MM.1S (cell line): ENCODE measurements around the gene FOXK1.

Source experiments
- DNase-seq: peaks from one replicate; pipeline ENCODE4 v3.0.0-alpha.2; 2015
- H2AFZ ChIP-seq: fragments of 300-600 bp; sonication (generic); 2 replicates; pipeline ENCODE4 v1.6.0; 2016; ENCODE audit warnings: antibody characterized with exemption, low read length
- H3F3A ChIP-seq: fragments of 300-600 bp; sonication (generic); 2 replicates; pipeline ENCODE4 v1.6.1; 2016; ENCODE audit warnings: mild to moderate bottlenecking, antibody characterized with exemption, low read length, moderate library complexity, mixed read lengths; ENCODE audit not compliant: insufficient read depth
- H3K27ac ChIP-seq: fragments of 300-600 bp; sonication (generic); 2 replicates; pipeline ENCODE4 v1.5.1; 2016; ENCODE audit warnings: mild to moderate bottlenecking, low read length
- H3K27me3 ChIP-seq: fragments of 300-600 bp; sonication (generic); replicated peaks from 2 replicates; pipeline ENCODE4 v1.6.0; 2016; ENCODE audit warnings: low read length; ENCODE audit not compliant: insufficient read depth
- H3K36me3 ChIP-seq: fragments of 300-600 bp; sonication (generic); replicated peaks from 2 replicates; pipeline ENCODE4 v1.6.1; 2016; ENCODE audit warnings: mild to moderate bottlenecking, low read length, mixed read lengths; ENCODE audit not compliant: insufficient read depth
- H3K4me1 ChIP-seq: fragments of 300-600 bp; sonication (generic); 2 replicates; pipeline ENCODE4 v1.6.1; 2016; ENCODE audit warnings: low read length, mixed read lengths
- H3K4me2 ChIP-seq: fragments of 300-600 bp; sonication (generic); 2 replicates; pipeline ENCODE4 v1.6.0; 2016; ENCODE audit warnings: low read depth, low read length
- H3K4me3 ChIP-seq: fragments of 300-600 bp; sonication (generic); 2 replicates; pipeline ENCODE4 v1.5.1; 2016; ENCODE audit warnings: low read length, mixed read lengths
- H3K79me2 ChIP-seq: fragments of 300-600 bp; sonication (generic); 2 replicates; pipeline ENCODE4 v1.6.1; 2016; ENCODE audit warnings: mixed run types, low read length, mixed read lengths
- H3K9ac ChIP-seq: fragments of 300-600 bp; sonication (generic); 2 replicates; pipeline ENCODE4 v1.6.1; 2016; ENCODE audit warnings: low read length, mixed read lengths
- H3K9me2 ChIP-seq: fragments of 300-600 bp; sonication (generic); replicated peaks from 2 replicates; pipeline ENCODE4 v1.6.1; 2016; ENCODE audit warnings: mild to moderate bottlenecking, low read length, mixed read lengths; ENCODE audit not compliant: insufficient read depth
- H3K9me3 ChIP-seq: fragments of 300-600 bp; sonication (generic); replicated peaks from 2 replicates; pipeline ENCODE4 v1.6.1; 2016; ENCODE audit warnings: mild to moderate bottlenecking, low read length, mixed read lengths; ENCODE audit not compliant: insufficient read depth
- H4K20me1 ChIP-seq: fragments of 300-600 bp; sonication (generic); 2 replicates; pipeline ENCODE4 v1.6.1; 2016; ENCODE audit warnings: mild to moderate bottlenecking, low read length, moderate library complexity, mixed read lengths; ENCODE audit not compliant: insufficient read depth
- EZH2 ChIP-seq: fragments of 300-600 bp; sonication (generic); optimal IDR thresholded peaks from 2 replicates; pipeline ENCODE3; 2017; ENCODE audit warnings: low read depth, mild to moderate bottlenecking, antibody characterized with exemption, low read length, mixed read lengths
- EZH2phosphoT487 ChIP-seq: fragments of 300-600 bp; sonication (generic); IDR thresholded peaks from 2 replicates; pipeline ENCODE4 v1.6.1; 2018; ENCODE audit warnings: antibody characterized with exemption, low read length
- TF ChIP-seq, protein P1 (sequence below): fragments of 300-600 bp; sonication (generic); IDR thresholded peaks from 2 replicates; pipeline ENCODE4 v1.5.1; 2016; ENCODE audit warnings: antibody characterized with exemption, low read length, mixed read lengths

FOXK1 gene

DNA sequence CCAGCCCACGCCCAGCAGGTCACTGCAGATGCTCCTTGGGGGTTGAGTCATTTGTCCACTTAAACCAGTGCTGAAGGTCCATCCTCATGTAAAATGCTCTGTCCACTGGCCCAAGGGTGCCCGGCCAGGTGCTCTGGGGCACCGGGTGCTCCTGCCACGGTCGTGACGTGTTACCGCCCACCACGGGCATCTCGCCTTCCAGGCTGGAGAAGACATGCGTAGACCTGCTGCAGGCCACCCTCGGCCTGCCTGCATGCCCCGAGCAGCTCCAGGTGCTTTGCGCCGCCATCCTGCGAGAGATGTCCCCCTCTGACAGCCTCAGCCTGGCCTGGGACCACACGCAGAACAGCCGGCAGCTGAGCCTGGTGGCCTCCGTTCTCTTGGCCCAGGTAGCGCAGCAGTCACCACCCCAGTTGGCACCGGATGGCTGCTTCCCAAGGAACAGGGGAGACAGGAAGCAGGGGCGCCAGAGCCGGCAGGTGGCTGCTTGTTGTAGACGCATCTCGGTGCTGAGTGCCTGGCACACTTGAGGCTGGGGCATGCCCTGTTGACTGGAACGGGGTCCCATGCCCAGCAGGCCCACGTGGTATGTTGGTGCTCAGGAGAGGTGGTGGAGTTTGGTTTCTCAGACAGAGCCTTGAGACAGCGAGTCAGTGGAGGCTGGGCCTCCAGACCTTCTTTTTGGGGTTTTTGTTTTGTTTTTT lies 99.4 kb downstream of the FOXK1 start:
- no peak overlapping the region for H3K4me3 ChIP-seq
- TF ChIP-seq EZH2phosphoT487 (no peak), EZH2 (no peak)
- TF ChIP-seq, protein P1, sequence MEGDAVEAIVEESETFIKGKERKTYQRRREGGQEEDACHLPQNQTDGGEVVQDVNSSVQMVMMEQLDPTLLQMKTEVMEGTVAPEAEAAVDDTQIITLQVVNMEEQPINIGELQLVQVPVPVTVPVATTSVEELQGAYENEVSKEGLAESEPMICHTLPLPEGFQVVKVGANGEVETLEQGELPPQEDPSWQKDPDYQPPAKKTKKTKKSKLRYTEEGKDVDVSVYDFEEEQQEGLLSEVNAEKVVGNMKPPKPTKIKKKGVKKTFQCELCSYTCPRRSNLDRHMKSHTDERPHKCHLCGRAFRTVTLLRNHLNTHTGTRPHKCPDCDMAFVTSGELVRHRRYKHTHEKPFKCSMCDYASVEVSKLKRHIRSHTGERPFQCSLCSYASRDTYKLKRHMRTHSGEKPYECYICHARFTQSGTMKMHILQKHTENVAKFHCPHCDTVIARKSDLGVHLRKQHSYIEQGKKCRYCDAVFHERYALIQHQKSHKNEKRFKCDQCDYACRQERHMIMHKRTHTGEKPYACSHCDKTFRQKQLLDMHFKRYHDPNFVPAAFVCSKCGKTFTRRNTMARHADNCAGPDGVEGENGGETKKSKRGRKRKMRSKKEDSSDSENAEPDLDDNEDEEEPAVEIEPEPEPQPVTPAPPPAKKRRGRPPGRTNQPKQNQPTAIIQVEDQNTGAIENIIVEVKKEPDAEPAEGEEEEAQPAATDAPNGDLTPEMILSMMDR = no peak
- H3K4me1 ChIP-seq = peaks cover 3% of the 10 kb centered on the region; the same call in 1 of the 2 replicates
- no peaks in the 10 kb centered on the region for H3K9me2 ChIP-seq
- H3K9ac ChIP-seq = no peak overlapping the region
- peaks cover 36% of the 10 kb centered on the region for H3K79me2 ChIP-seq
- no peak overlapping the region for H3K4me2 ChIP-seq
- no peaks in the 10 kb centered on the region for H3K9me3 ChIP-seq
- H3K36me3 ChIP-seq = no peaks in the 10 kb centered on the region
- no peak overlapping the region for H2AFZ ChIP-seq
- no peak overlapping the region for H3K27ac ChIP-seq
- H3F3A ChIP-seq = no peaks in the 10 kb centered on the region
- DNase-seq = no peak
- no peaks in the 10 kb centered on the region for H3K27me3 ChIP-seq
- no peaks in the 10 kb centered on the region for H4K20me1 ChIP-seq

- H3K27me3 ChIP-seq = no peaks in the 10 kb centered on the region
- no peak overlapping the region for H3K4me2 ChIP-seq
- no peaks in the 10 kb centered on the region for H3F3A ChIP-seq
- no peaks in the 10 kb centered on the region for H3K9me3 ChIP-seq
- H3K4me3 ChIP-seq = no peak overlapping the region
- no peak overlapping the region for H3K27ac ChIP-seq
- no peak for TF ChIP-seq EZH2phosphoT487
- TF ChIP-seq, protein P1 = no peak
- no peak for TF ChIP-seq EZH2
- H3K4me1 ChIP-seq = no peaks in the 10 kb centered on the region
- H4K20me1 ChIP-seq = no peaks in the 10 kb centered on the region
- H2AFZ ChIP-seq = no peak overlapping the region
- H3K9ac ChIP-seq = no peak overlapping the region
- H3K36me3 ChIP-seq = no peaks in the 10 kb centered on the region
- no peak for DNase-seq
- H3K79me2 ChIP-seq = peaks cover 26% of the 10 kb centered on the region
- H3K9me2 ChIP-seq = no peaks in the 10 kb centered on the region
Measured at GRCh38 chr7:4782333-4783291, 100.5 kb downstream of the FOXK1 start.

GRCh38 chr7:4783292-4783652 lies 101.2 kb downstream of the FOXK1 start:
- Histone ChIP-seq H3K27ac (no peak overlapping the region), H3K4me1 (no peaks in the 10 kb centered on the region), H3K79me2 (peaks cover 19% of the 10 kb centered on the region), H2AFZ (no peak overlapping the region), H3K9me2 (no peaks in the 10 kb centered on the region), H4K20me1 (no peaks in the 10 kb centered on the region), H3K36me3 (no peaks in the 10 kb centered on the region), H3K9ac (no peak overlapping the region), H3F3A (no peaks in the 10 kb centered on the region), H3K4me2 (no peak overlapping the region), H3K9me3 (no peaks in the 10 kb centered on the region), H3K27me3 (no peaks in the 10 kb centered on the region), H3K4me3 (no peak overlapping the region)
- DNase-seq = no peak
- TF ChIP-seq, protein P1 = no peak
- TF ChIP-seq EZH2 (no peak), EZH2phosphoT487 (no peak)
